Loucy (cell line): ENCODE measurements around the gene CCDC66.

ENCODE experiments used
- CTCF ChIP-seq: fragments of 200-600 bp; sonication (generic); conservative IDR thresholded peaks from 2 replicates; pipeline ENCODE4 v1.5.1; 2014; ENCODE audit warnings: mild to moderate bottlenecking, antibody characterized with exemption, low read length
- EZH2phosphoT487 ChIP-seq: fragments of 200-600 bp; IDR thresholded peaks from 2 replicates; pipeline ENCODE4 v1.6.1; 2018; ENCODE audit warnings: antibody characterized with exemption, mild to moderate bottlenecking, moderate library complexity, borderline replicate concordance

DNA sequence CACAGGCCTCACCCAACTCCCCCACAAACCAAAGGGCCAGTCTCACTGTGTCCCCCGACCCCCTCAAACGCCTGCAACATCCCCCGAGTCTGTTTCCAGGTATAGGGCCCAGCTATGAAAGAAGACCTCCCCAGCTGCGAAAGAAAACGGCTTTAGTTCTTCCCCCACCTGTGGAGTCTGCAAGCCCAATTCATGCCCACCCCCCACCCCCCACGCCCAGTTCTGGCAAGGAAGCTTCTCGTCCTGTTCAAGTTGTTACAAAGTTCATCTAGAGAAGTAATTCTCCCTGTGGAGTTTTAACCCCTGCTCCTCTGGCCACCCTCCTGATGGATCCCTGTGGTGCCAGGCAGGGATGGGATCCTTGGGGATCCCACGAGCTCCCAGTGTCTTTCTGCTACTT is 54.4 kb downstream of the CCDC66 start:
- no peak for TF ChIP-seq CTCF
- TF ChIP-seq EZH2phosphoT487: no peak
